HG02798 (cell line): ENCODE data around the gene ASB16.
"Not testable (repeated sequence)": the region's sequence is repeated elsewhere in the genome, so short reads cannot be mapped to it uniquely, and the experiment has no call there.

ENCODE experiments used
- ATAC-seq: cut with Tn5 transposase; IDR thresholded peaks from one replicate; pipeline ENCODE4 v1.9.1; 2021; ENCODE audit warnings: mild to moderate bottlenecking; ENCODE audit not compliant: unreplicated experiment, poor library complexity

Gene ASB16

GRCh38 chr17:44146375-44147346, 23.8 kb upstream of the ASB16 start:
- ATAC-seq: no peak

- no peak for ATAC-seq
Measured at GRCh38 chr17:44147812-44148211, 22.7 kb upstream of the ASB16 start.

GRCh38 chr17:44149066-44149465, 21.4 kb upstream of the ASB16 start:
- not testable (repeated sequence) for ATAC-seq

GRCh38 chr17:44149750-44150329, 20.7 kb upstream of the ASB16 start:
- ATAC-seq: no peak

GRCh38 chr17:44152875-44153274, 17.6 kb upstream of the ASB16 start:
- ATAC-seq: no peak

GRCh38 chr17:44155488-44155887, 15.0 kb upstream of the ASB16 start:
- no peak for ATAC-seq

- no peak for ATAC-seq
Measured at GRCh38 chr17:44159519-44160210, 10.8 kb upstream of the ASB16 start.

GRCh38 chr17:44164476-44164875, 6.0 kb upstream of the ASB16 start:
- ATAC-seq: no peak

- ATAC-seq: no peak
Measured at GRCh38 chr17:44167181-44167861, 3.2 kb upstream of the ASB16 start.

- ATAC-seq: no peak
Measured at GRCh38 chr17:44170135-44170498, 387 bp upstream of the ASB16 start.

- no peak for ATAC-seq
Measured at GRCh38 chr17:44171931-44172455, 1.5 kb downstream of the ASB16 start.

GRCh38 chr17:44174427-44174826, 3.9 kb downstream of the ASB16 start:
- ATAC-seq: no peak

GRCh38 chr17:44176257-44176656, 5.8 kb downstream of the ASB16 start:
- no peak for ATAC-seq

- ATAC-seq: no peak
Measured at GRCh38 chr17:44176671-44177501, 6.4 kb downstream of the ASB16 start.

- ATAC-seq: no peak
Measured at GRCh38 chr17:44177640-44178039, 7.1 kb downstream of the ASB16 start.

- ATAC-seq: no peak
Measured at GRCh38 chr17:44178133-44178532, 7.6 kb downstream of the ASB16 start.

GRCh38 chr17:44183024-44183423, 12.5 kb downstream of the ASB16 start:
- ATAC-seq: no peak

GRCh38 chr17:44184212-44184810, 13.8 kb downstream of the ASB16 start:
- ATAC-seq: no peak
